SK-N-MC (cell line): Measurements from ENCODE around the gene NALCN.
A peak's percentile ranks its signal among the peaks of the same experiment; 100 is the strongest.

Experiments
- DNase-seq: peaks from one replicate; pipeline ENCODE4 v3.0.0-alpha.2; 2011; ENCODE audit warnings: low read depth, low spot score
- H3K27ac ChIP-seq: fragments of 200-600 bp; sonication (generic); 2 replicates; pipeline ENCODE4 v1.5.1; 2016; ENCODE audit warnings: mixed run types
- H3K36me3 ChIP-seq: fragments of 200-600 bp; sonication (generic); 2 replicates; pipeline ENCODE4 v1.6.1; 2017; ENCODE audit warnings: antibody characterized with exemption, low read length, mixed read lengths; ENCODE audit not compliant: insufficient read depth
- H3K4me3 ChIP-seq: fragments of 200-600 bp; sonication (generic); 2 replicates; pipeline ENCODE4 v1.5.1; 2016
- H3K9ac ChIP-seq: fragments of 200-600 bp; sonication (generic); 2 replicates; pipeline ENCODE4 v1.8.0; 2017; ENCODE audit warnings: mixed run types, mixed read lengths; ENCODE audit not compliant: insufficient read length
- H3K9me3 ChIP-seq: fragments of 200-600 bp; sonication (generic); 2 replicates; pipeline ENCODE4 v1.6.1; 2017; ENCODE audit warnings: low read depth, mild to moderate bottlenecking, antibody characterized with exemption, low read length, moderate library complexity, mixed read lengths
- EZH2 ChIP-seq: fragments of 200-600 bp; sonication (generic); IDR thresholded peaks from one replicate; pipeline ENCODE4 v1.6.1; 2017; ENCODE audit warnings: antibody characterized with exemption
- FOXP2 ChIP-seq: optimal IDR thresholded peaks from 2 replicates; pipeline ENCODE3; 2011; ENCODE audit warnings: mild to moderate bottlenecking, moderate library complexity; ENCODE audit not compliant: insufficient read depth; ENCODE audit errors: extremely low read length, control extremely low read depth
- POLR2AphosphoS5 ChIP-seq: IDR thresholded peaks from 2 replicates; pipeline ENCODE4 v1.6.1; 2012; ENCODE audit warnings: mild to moderate bottlenecking, low read depth, low read length, borderline replicate concordance

NALCN gene

GRCh38 chr13:101401196-101401595 lies 15.1 kb downstream of the NALCN start:
- Histone ChIP-seq H3K9ac (no peak overlapping the region), H3K36me3 (no peaks in the 10 kb centered on the region), H3K27ac (no peak overlapping the region), H3K9me3 (no peaks in the 10 kb centered on the region), H3K4me3 (no peak overlapping the region)
- no peak for DNase-seq
- no peak for TF ChIP-seq FOXP2
- TF ChIP-seq POLR2AphosphoS5, result no peak
- no peak for TF ChIP-seq EZH2

GRCh38 chr13:101399365-101399764 lies 16.9 kb downstream of the NALCN start:
- Histone ChIP-seq H3K4me3 (no peak overlapping the region), H3K9me3 (no peaks in the 10 kb centered on the region), H3K9ac (no peak overlapping the region), H3K36me3 (no peaks in the 10 kb centered on the region), H3K27ac (no peak overlapping the region)
- DNase-seq, result no peak
- TF ChIP-seq EZH2, result no peak
- TF ChIP-seq FOXP2, result no peak

- H3K9ac ChIP-seq, result no peak overlapping the region
- no peak overlapping the region for H3K4me3 ChIP-seq
- no peak for DNase-seq
- H3K9me3 ChIP-seq, result no peaks in the 10 kb centered on the region
- no peaks in the 10 kb centered on the region for H3K36me3 ChIP-seq
- no peak overlapping the region for H3K27ac ChIP-seq
- no peak for TF ChIP-seq POLR2AphosphoS5
- TF ChIP-seq EZH2, result no peak
- no peak for TF ChIP-seq FOXP2
Measured at GRCh38 chr13:101398920-101399319, 17.4 kb downstream of the NALCN start.

DNA sequence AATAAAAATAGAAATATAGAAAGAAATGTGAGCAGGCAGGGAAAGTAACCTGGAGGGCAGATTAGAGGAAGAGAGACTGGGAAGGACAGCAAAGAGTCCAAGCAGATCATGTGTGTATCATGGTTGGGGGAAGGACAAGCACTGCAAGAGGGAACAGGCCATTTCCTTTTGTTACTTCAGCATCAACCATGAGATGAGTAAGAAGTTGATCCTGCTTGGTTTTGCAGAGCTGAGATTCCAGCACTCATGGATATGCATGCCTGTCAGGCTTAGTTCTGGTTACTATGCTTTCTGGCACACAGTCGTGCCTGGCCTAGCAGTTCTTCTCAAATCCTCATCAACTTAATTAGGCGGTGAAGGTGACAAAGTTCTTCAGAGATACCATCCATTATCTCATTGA lies 18.1 kb downstream of the NALCN start:
- Histone ChIP-seq H3K9me3 (no peaks in the 10 kb centered on the region), H3K9ac (no peak overlapping the region), H3K27ac (no peak overlapping the region), H3K4me3 (no peak overlapping the region), H3K36me3 (no peaks in the 10 kb centered on the region)
- DNase-seq, result no peak
- TF ChIP-seq POLR2AphosphoS5, result no peak
- no peak for TF ChIP-seq FOXP2
- no peak for TF ChIP-seq EZH2

DNA sequence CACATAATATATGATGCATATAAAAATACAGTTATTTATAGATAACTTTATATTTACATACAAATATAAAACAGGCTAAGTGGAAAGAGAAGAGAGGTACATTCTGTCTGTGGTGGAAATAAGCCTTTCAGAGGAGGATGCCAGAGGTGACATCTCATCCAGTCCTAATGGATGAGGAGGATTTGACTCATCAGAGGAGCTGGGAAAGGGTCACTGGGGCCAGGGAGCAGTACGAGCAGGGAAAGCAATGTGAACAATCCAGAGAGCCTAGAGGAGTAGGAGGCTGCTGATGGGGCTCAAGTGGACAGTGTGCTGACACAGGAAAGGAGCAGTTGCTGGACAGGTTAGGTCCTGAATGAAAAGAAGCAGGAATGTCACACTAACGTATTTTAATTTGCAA lies 18.6 kb downstream of the NALCN start:
- no peak for DNase-seq
- no peak overlapping the region for H3K27ac ChIP-seq
- no peak overlapping the region for H3K4me3 ChIP-seq
- no peak for TF ChIP-seq POLR2AphosphoS5
- no peak for TF ChIP-seq EZH2
- no peak for TF ChIP-seq FOXP2
- H3K36me3 ChIP-seq, result no peaks in the 10 kb centered on the region
- H3K9ac ChIP-seq, result no peak overlapping the region
- H3K9me3 ChIP-seq, result no peaks in the 10 kb centered on the region

DNA sequence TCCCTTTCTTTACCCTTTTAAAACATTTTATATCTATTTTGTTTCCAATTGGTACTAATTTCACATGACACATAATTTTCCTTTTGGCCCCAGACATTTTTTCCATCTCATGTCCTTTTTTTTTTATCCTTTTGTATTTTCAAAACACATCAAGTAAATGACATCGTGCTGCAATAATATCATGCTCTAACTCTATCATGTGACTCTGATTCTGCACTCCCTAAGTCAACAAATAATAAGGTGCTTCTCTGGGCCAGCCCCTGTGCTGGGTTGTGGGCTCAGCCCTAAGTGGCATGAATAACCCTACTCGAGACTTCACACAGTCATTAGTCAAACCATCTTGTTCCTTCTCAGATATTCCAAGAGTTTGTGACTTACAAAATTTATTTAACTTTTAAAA lies 21.7 kb downstream of the NALCN start:
- no peak for DNase-seq
- TF ChIP-seq POLR2AphosphoS5, result no peak
- no peak for TF ChIP-seq EZH2
- no peak for TF ChIP-seq FOXP2

DNA sequence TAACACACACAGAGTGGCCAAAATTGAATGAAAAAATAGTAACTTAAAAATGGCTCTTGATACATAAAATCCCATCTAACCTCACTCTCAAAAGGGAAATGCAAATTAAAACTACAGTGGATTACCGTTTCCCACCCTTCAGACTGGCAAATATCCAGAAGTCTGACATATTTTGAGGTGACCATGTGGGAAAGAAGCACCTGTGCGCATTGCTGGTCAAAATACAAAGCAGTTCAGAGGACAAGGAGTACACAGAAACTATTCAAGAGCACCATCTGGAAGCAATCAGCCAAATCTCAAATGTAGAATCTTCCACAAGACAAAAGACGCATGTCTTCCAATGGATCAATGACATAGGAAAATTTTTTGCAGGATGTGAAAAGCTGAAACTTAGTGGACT lies 23.2 kb downstream of the NALCN start:
- no peaks in the 10 kb centered on the region for H3K36me3 ChIP-seq
- TF ChIP-seq FOXP2 (no peak), POLR2AphosphoS5 (no peak), EZH2 (no peak)

More for the DNA sequence above, 21.7 kb downstream of the NALCN start:
- no peaks in the 10 kb centered on the region for H3K36me3 ChIP-seq
- no peak overlapping the region for H3K27ac ChIP-seq
- no peaks in the 10 kb centered on the region for H3K9me3 ChIP-seq
- H3K9ac ChIP-seq, result no peak overlapping the region
- no peak overlapping the region for H3K4me3 ChIP-seq

DNA sequence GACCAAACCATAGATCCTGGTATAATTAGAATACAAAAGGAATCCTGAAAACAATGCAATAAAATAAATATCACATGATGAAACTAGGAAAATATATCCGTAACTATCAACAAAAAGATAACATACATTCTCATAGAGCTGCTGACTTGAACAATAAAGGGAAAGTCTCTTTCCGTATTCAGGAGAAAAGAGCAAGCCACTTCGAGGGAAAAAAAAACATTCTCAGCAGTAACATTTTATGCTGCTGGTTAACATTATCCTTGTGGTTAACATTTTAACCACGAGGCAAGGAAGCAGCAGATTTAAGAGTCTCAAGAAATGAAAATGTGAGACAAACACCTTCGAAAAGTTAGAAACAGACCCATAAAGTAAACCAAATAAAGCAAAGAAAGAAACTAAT lies 25.8 kb downstream of the NALCN start:
- Histone ChIP-seq H3K9me3 (no peaks in the 10 kb centered on the region), H3K4me3 (peak overlapping the region; percentile 62), H3K9ac (peak overlapping the region; percentile 66), H3K36me3 (no peaks in the 10 kb centered on the region), H3K27ac (peak overlapping the region; percentile 83)
- no peak for DNase-seq
- TF ChIP-seq POLR2AphosphoS5 (no peak; the same call in 1 of the 2 replicates), EZH2 (no peak), FOXP2 (no peak)

More for the DNA sequence above, 23.2 kb downstream of the NALCN start:
- H3K4me3 ChIP-seq, result no peak overlapping the region
- no peak overlapping the region for H3K27ac ChIP-seq
- no peaks in the 10 kb centered on the region for H3K9me3 ChIP-seq
- no peak for DNase-seq
- no peak overlapping the region for H3K9ac ChIP-seq

GRCh38 chr13:101384929-101385328 lies 31.4 kb downstream of the NALCN start:
- no peaks in the 10 kb centered on the region for H3K9me3 ChIP-seq
- H3K27ac ChIP-seq, result no peak overlapping the region
- H3K36me3 ChIP-seq, result no peaks in the 10 kb centered on the region
- no peak for DNase-seq
- H3K4me3 ChIP-seq, result no peak overlapping the region
- no peak overlapping the region for H3K9ac ChIP-seq
- no peak for TF ChIP-seq FOXP2
- TF ChIP-seq POLR2AphosphoS5, result no peak

GRCh38 chr13:101383595-101383994 lies 32.7 kb downstream of the NALCN start:
- H3K36me3 ChIP-seq, result no peaks in the 10 kb centered on the region
- H3K9ac ChIP-seq, result no peak overlapping the region
- TF ChIP-seq POLR2AphosphoS5, result no peak
- TF ChIP-seq EZH2, result no peak
- TF ChIP-seq FOXP2, result no peak
- H3K4me3 ChIP-seq, result no peak overlapping the region
- DNase-seq, result no peak
- no peak overlapping the region for H3K27ac ChIP-seq
- no peaks in the 10 kb centered on the region for H3K9me3 ChIP-seq
